ENCODE results near the gene LECT2. TPM values are rescaled to one million over a fixed set of nuclear protein-coding genes. Genes with fewer than 3 reads are reported as not detected.

Gene LECT2
- total and polyA plus RNA-seq, 5 experiments from 2014 or later = not detected

- Mint-ChIP-seq H3K27me3 (peaks cover 25 to 57% (median 41%) of the 10 kb centered on the region in 5 donors), H3K9me3 (peaks cover 1 to 15% (median 11%) of the 10 kb centered on the region in 9 donors)
- no peak for ATAC-seq
Observed at GRCh38 chr5:135975122-135975521, 20.3 kb upstream of the LECT2 start.

GRCh38 chr5:135974021-135974600 lies 19.3 kb upstream of the LECT2 start:
- ATAC-seq = no peak
- DNase-seq = no peak
- Mint-ChIP-seq H3K4me3 (no peak overlapping the region), H3K4me1 (no peaks in the 10 kb centered on the region), H3K27ac (no peak overlapping the region), H3K27me3 (peaks cover 25 to 59% (median 37%) of the 10 kb centered on the region in 5 donors), H3K9me3 (peaks cover 1 to 15% (median 11%) of the 10 kb centered on the region in 9 donors), H3K36me3 (peaks cover 0 to 10% (median 2%) of the 10 kb centered on the region in 3 donors)
- POLR2A ChIA-PET = no interaction called here

More at GRCh38 chr5:135975122-135975521, 20.3 kb upstream of the LECT2 start:
- Mint-ChIP-seq H3K36me3 (peaks cover 0 to 10% (median 2%) of the 10 kb centered on the region in 3 donors), H3K4me1 (no peaks in the 10 kb centered on the region), H3K27ac (no peak overlapping the region), H3K4me3 (no peak overlapping the region)
- POLR2A ChIA-PET = no interaction called here
- DNase-seq = no peak

GRCh38 chr5:135973323-135974020 lies 18.7 kb upstream of the LECT2 start:
- Mint-ChIP-seq H3K27me3 (peaks cover 25 to 59% (median 38%) of the 10 kb centered on the region in 5 donors), H3K9me3 (peaks cover 1 to 18% (median 11%) of the 10 kb centered on the region in 9 donors), H3K4me1 (no peaks in the 10 kb centered on the region), H3K36me3 (peaks cover 0 to 9% (median 2%) of the 10 kb centered on the region in 3 donors), H3K27ac (no peak overlapping the region), H3K4me3 (no peak overlapping the region)
- ATAC-seq (no peak), DNase-seq (no peak)
- POLR2A ChIA-PET = no interaction called here

GRCh38 chr5:135971701-135972100 lies 16.9 kb upstream of the LECT2 start:
- no peaks in the 10 kb centered on the region for H3K4me1 Mint-ChIP-seq
- H3K27ac Mint-ChIP-seq = no peak overlapping the region
- H3K4me3 Mint-ChIP-seq = no peak overlapping the region
- peaks cover 0 to 6% (median 2%) of the 10 kb centered on the region in 3 donors for H3K36me3 Mint-ChIP-seq
- peaks cover 4 to 25% (median 11%) of the 10 kb centered on the region in 9 donors for H3K9me3 Mint-ChIP-seq
- H3K27me3 Mint-ChIP-seq = peaks cover 24 to 63% (median 35%) of the 10 kb centered on the region in 5 donors
- ATAC-seq = no peak
- POLR2A ChIA-PET = no interaction called here
- no peak for DNase-seq

GRCh38 chr5:135966790-135967189 lies 12.0 kb upstream of the LECT2 start:
- Mint-ChIP-seq H3K4me1 (no peaks in the 10 kb centered on the region), H3K27ac (no peak overlapping the region), H3K27me3 (peaks cover 4 to 34% (median 10%) of the 10 kb centered on the region in 5 donors), H3K9me3 (peaks cover 2 to 25% (median 11%) of the 10 kb centered on the region in 9 donors), H3K4me3 (no peak overlapping the region), H3K36me3 (peaks cover 0 to 6% (median 2%) of the 10 kb centered on the region in 3 donors)
- POLR2A ChIA-PET = no interaction called here
- DNase-seq = no peak
- no peak for ATAC-seq

GRCh38 chr5:135966165-135966564 lies 11.4 kb upstream of the LECT2 start:
- H3K27me3 Mint-ChIP-seq = peaks cover 3 to 28% (median 8%) of the 10 kb centered on the region in 5 donors
- peaks cover 0 to 4% (median 2%) of the 10 kb centered on the region in 3 donors for H3K36me3 Mint-ChIP-seq
- no peak overlapping the region for H3K4me3 Mint-ChIP-seq
- DNase-seq (no peak), ATAC-seq (no peak)
- POLR2A ChIA-PET = no interaction called here
- H3K4me1 Mint-ChIP-seq = no peaks in the 10 kb centered on the region
- no peak overlapping the region for H3K27ac Mint-ChIP-seq
- peaks cover 2 to 21% (median 8%) of the 10 kb centered on the region in 9 donors for H3K9me3 Mint-ChIP-seq

- H3K36me3 Mint-ChIP-seq = no peaks in the 10 kb centered on the region
- H3K4me1 Mint-ChIP-seq = no peaks in the 10 kb centered on the region
- no peak overlapping the region for H3K4me3 Mint-ChIP-seq
- no peak for DNase-seq
- peaks cover 0 to 22% (median 6%) of the 10 kb centered on the region in 5 donors for H3K27me3 Mint-ChIP-seq
- H3K9me3 Mint-ChIP-seq = peaks cover 0 to 14% (median 3%) of the 10 kb centered on the region in 9 donors
- H3K27ac Mint-ChIP-seq = no peak overlapping the region
- ATAC-seq = no peak
- POLR2A ChIA-PET = no interaction called here
Observed at GRCh38 chr5:135965504-135965903, 10.7 kb upstream of the LECT2 start.

- POLR2A ChIA-PET = no interaction called here
- ATAC-seq (no peak), DNase-seq (no peak)
- peaks cover 4 to 22% (median 5%) of the 10 kb centered on the region in 5 donors for H3K27me3 Mint-ChIP-seq
- H3K9me3 Mint-ChIP-seq = peaks cover 0 to 11% (median 3%) of the 10 kb centered on the region in 9 donors
- no peak overlapping the region for H3K4me3 Mint-ChIP-seq
- H3K4me1 Mint-ChIP-seq = no peaks in the 10 kb centered on the region
- H3K36me3 Mint-ChIP-seq = no peaks in the 10 kb centered on the region
- H3K27ac Mint-ChIP-seq = no peak overlapping the region
Observed at GRCh38 chr5:135964670-135965320, 10.0 kb upstream of the LECT2 start.

GRCh38 chr5:135955525-135955924 lies 742 bp upstream of the LECT2 start:
- no peak overlapping the region for H3K4me3 Mint-ChIP-seq
- H3K27ac Mint-ChIP-seq = no peak overlapping the region
- ATAC-seq (no peak), DNase-seq (no peak)
- H3K9me3 Mint-ChIP-seq = peaks cover 0 to 2% (median 0%) of the 10 kb centered on the region in 9 donors
- POLR2A ChIA-PET = no interaction called here
- no peaks in the 10 kb centered on the region for H3K4me1 Mint-ChIP-seq
- H3K36me3 Mint-ChIP-seq = peaks cover 0 to 2% (median 0%) of the 10 kb centered on the region in 3 donors
- peaks cover 17 to 45% (median 20%) of the 10 kb centered on the region in 5 donors for H3K27me3 Mint-ChIP-seq

- POLR2A ChIA-PET = no interaction called here
- no peaks in the 10 kb centered on the region for H3K9me3 Mint-ChIP-seq
- no peaks in the 10 kb centered on the region for H3K36me3 Mint-ChIP-seq
Observed at GRCh38 chr5:135953850-135954249, 933 bp downstream of the LECT2 start.

GRCh38 chr5:135952683-135953082 lies 2.1 kb downstream of the LECT2 start:
- POLR2A ChIA-PET = no interaction called here
- ATAC-seq = no peak
- Mint-ChIP-seq H3K9me3 (no peaks in the 10 kb centered on the region), H3K4me3 (no peak overlapping the region), H3K36me3 (no peaks in the 10 kb centered on the region), H3K27ac (no peak overlapping the region), H3K4me1 (no peaks in the 10 kb centered on the region), H3K27me3 (peaks cover 7 to 26% (median 18%) of the 10 kb centered on the region in 5 donors)
- no peak for DNase-seq

More at GRCh38 chr5:135953850-135954249, 933 bp downstream of the LECT2 start:
- no peak for DNase-seq
- Mint-ChIP-seq H3K27ac (no peak overlapping the region), H3K27me3 (peaks cover 9 to 34% (median 21%) of the 10 kb centered on the region in 5 donors), H3K4me1 (no peaks in the 10 kb centered on the region), H3K4me3 (no peak overlapping the region)
- no peak for ATAC-seq

- Mint-ChIP-seq H3K27me3 (peaks cover 5 to 22% (median 16%) of the 10 kb centered on the region in 5 donors), H3K36me3 (no peaks in the 10 kb centered on the region), H3K9me3 (no peaks in the 10 kb centered on the region), H3K4me3 (no peak overlapping the region), H3K4me1 (no peaks in the 10 kb centered on the region), H3K27ac (no peak overlapping the region)
- DNase-seq (no peak), ATAC-seq (no peak)
- POLR2A ChIA-PET = no interaction called here
Observed at GRCh38 chr5:135951807-135952206, 3.0 kb downstream of the LECT2 start.

GRCh38 chr5:135951257-135951656 lies 3.5 kb downstream of the LECT2 start:
- H3K27ac Mint-ChIP-seq = no peak overlapping the region
- no peak for DNase-seq
- peaks cover 5 to 21% (median 15%) of the 10 kb centered on the region in 5 donors for H3K27me3 Mint-ChIP-seq
- H3K36me3 Mint-ChIP-seq = no peaks in the 10 kb centered on the region
- H3K9me3 Mint-ChIP-seq = no peaks in the 10 kb centered on the region
- POLR2A ChIA-PET = no interaction called here
- no peak for ATAC-seq
- H3K4me3 Mint-ChIP-seq = no peak overlapping the region
- H3K4me1 Mint-ChIP-seq = no peaks in the 10 kb centered on the region

All from naive thymus-derived CD8-positive, alpha-beta T cell (primary cell).